Measurements from ENCODE around the gene STX18.

The STX18 gene

DNA sequence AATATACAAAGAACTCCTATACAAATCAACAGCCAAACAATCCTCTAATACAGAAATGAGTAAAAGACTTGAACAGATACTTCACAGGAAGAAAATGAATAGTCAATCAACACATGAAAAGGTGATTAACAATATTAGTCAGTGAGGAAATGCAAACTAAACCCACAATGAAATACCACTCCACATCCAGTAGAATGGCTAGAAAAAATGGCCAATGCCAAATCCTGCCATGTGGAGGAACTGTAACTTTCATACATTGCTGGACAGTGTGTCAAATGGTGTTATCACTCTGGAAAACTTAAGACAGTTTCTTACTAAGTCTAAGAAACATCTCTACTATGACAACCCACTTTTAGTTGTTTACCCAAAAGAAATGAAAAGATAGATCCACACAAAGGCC, 95.4 kb downstream of the STX18 start:
- no peak for DNase-seq (ENCODE audit: low read depth)
- TF ChIP-seq CTCF (IDR thresholded peaks at IDR 0.05; ENCODE audit: control insufficient read depth, extremely low read depth, insufficient read depth): no peak
- no peak overlapping the region for H3K4me3 ChIP-seq (ENCODE audit: low read depth, low read length)

- no peak for DNase-seq (ENCODE audit: low read depth)
- TF ChIP-seq CTCF (IDR thresholded peaks at IDR 0.05; ENCODE audit: control insufficient read depth, extremely low read depth, insufficient read depth): no peak
- H3K4me3 ChIP-seq (ENCODE audit: low read depth, low read length): no peak overlapping the region
These were observed 98.0 kb downstream of the STX18 start for GRCh38 chr4:4443821-4444220.

DNA sequence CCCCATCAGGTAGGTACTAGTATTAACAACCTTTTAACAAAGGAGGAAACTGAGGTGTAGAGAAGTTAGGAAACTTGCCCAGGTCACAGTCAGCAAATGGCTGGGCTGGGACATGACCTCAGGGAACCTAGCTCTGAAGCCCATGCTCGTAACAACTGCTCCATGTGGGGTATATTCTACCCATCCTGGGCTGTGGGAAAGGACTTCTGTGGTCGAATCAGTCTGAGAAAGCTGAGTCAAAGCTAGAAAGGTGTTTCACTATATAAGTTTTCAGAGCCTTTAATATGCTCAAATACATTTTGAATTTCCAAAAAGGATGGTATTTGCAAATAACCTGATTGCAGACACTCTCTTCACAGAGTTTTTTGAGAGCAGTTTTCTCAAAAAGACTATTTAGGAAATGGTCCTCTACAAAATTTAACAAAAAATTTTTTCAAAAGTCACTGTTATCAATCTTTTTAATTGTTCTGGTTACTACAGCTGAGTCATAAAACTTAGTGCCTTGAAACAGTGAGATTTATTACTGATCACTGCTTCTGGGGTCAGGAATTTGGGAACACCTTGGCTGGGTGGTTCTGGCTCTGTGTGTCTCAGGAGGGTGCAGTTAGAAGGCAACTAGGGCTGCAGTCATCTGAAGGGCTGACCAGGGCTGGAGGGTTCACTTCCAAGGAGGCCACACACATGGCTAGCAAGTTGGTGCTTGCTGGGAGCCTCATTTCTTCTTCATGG, 101.4 kb downstream of the STX18 start:
- TF ChIP-seq CTCF (IDR thresholded peaks at IDR 0.05; ENCODE audit: control insufficient read depth, extremely low read depth, insufficient read depth): no peak
- no peak overlapping the region for H3K4me3 ChIP-seq (ENCODE audit: low read depth, low read length)
- no peak for DNase-seq (ENCODE audit: low read depth)

DNA sequence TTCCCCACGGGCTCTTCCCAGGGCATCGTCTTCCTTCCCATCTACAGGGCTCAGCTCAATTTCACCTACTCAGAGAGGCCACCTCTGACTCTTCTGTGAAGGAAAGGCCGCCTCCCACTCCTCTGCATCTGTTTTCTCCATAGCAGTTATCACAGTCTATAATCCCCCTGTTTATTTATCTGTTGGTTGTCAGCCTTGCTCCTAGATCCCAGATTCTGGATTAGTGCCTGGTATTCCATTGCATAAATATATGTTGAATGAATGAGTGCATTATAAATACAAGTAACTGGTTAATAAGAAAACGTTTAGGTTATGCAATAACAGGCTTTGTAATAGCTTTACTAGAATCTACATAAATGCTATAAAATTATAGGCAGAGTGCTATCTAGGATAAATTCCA, 102.1 kb downstream of the STX18 start:
- TF ChIP-seq CTCF (IDR thresholded peaks at IDR 0.05; ENCODE audit: control insufficient read depth, extremely low read depth, insufficient read depth): no peak
- H3K4me3 ChIP-seq (ENCODE audit: low read depth, low read length): no peak overlapping the region
- DNase-seq (ENCODE audit: low read depth): no peak

DNA sequence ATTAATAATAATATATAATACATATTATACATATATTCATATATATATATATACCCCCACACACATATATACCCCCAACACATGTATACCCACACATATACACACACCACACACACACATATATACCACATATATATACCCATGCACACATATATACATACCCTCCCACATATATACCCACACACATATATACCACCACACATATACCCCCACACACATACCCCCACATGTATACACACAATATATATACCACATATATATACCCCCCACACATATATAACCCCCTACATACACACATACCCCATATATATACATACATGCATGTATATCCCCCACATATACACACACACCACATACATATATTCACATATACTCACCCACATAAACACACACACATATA, 103.0 kb downstream of the STX18 start:
- no peak overlapping the region for H3K4me3 ChIP-seq (ENCODE audit: low read depth, low read length)
- no peak for DNase-seq (ENCODE audit: low read depth)
- no peak for TF ChIP-seq CTCF (IDR thresholded peaks at IDR 0.05; ENCODE audit: control insufficient read depth, extremely low read depth, insufficient read depth)

DNA sequence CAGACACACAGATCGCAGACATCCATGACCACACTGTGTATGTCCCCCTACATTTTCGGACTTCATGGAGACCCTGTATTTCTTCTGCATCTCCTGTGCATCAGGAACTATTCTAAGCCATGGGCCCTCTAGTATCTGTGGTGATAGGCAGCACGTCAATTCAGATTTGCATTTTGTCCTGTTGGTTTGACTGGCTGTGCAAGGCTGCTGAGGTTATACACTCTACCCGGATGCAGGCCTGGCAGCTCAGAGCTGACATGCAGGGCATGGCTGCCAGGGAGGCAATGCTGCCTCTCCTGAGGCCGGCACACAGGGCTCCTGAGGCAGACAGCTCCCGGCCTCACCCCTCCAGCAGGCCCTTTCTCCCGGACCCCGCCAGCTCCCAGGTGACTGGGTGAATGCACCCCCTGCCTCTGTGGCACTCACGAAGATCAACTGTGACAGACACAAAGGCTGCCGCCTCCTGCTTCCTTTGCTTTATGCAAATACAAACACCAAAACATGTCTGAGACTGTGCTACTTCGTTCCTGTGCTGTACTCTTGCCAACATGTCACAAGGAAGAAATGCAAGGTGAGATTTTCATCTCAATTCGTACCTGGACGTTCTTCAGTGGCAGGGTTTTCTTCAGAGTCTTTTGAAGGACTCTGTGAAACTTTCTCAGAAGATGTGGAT, 103.9 kb downstream of the STX18 start:
- no peak overlapping the region for H3K4me3 ChIP-seq (ENCODE audit: low read depth, low read length)
- no peak for TF ChIP-seq CTCF (IDR thresholded peaks at IDR 0.05; ENCODE audit: control insufficient read depth, extremely low read depth, insufficient read depth)
- no peak for DNase-seq (ENCODE audit: low read depth)
